ENCODE data around the gene TNFSF12.

GRCh38 chr17:7515911-7516610 lies 32.8 kb upstream of the TNFSF12 start:
- TF ChIP-seq EP300 (IDR thresholded peaks at IDR 0.05; ENCODE audit: low read length) (no peak), SOX6 (IDR thresholded peaks at IDR 0.05) (no peak), TFE3 (CRISPR knock-in tag; IDR thresholded peaks at IDR 0.05) (no peak), ZNF239 (CRISPR knock-in tag; IDR thresholded peaks at IDR 0.05) (no peak), C11orf30 (IDR thresholded peaks at IDR 0.05; ENCODE audit: low read depth) (no peak), EGR1 (conservative IDR thresholded peaks at IDR 0.05) (no peak), ZEB2 (IDR thresholded peaks at IDR 0.05) (no peak), ZNF274 (IDR thresholded peaks at IDR 0.05; ENCODE audit: borderline replicate concordance, low read depth, low read length) (no peak), ZNF445 (CRISPR knock-in tag; IDR thresholded peaks at IDR 0.05; ENCODE audit: low read depth) (no peak)
- TF ChIP-seq, protein P1, sequence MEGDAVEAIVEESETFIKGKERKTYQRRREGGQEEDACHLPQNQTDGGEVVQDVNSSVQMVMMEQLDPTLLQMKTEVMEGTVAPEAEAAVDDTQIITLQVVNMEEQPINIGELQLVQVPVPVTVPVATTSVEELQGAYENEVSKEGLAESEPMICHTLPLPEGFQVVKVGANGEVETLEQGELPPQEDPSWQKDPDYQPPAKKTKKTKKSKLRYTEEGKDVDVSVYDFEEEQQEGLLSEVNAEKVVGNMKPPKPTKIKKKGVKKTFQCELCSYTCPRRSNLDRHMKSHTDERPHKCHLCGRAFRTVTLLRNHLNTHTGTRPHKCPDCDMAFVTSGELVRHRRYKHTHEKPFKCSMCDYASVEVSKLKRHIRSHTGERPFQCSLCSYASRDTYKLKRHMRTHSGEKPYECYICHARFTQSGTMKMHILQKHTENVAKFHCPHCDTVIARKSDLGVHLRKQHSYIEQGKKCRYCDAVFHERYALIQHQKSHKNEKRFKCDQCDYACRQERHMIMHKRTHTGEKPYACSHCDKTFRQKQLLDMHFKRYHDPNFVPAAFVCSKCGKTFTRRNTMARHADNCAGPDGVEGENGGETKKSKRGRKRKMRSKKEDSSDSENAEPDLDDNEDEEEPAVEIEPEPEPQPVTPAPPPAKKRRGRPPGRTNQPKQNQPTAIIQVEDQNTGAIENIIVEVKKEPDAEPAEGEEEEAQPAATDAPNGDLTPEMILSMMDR (IDR thresholded peaks at IDR 0.05 in 2 of 3, conservative IDR thresholded peaks at IDR 0.05 in 1 of 3; ENCODE audit: insufficient read depth in 2 of 3, low read depth in 1 of 3, low read length in 3 of 3) = no peak
- TF ChIP-seq, protein P2, sequence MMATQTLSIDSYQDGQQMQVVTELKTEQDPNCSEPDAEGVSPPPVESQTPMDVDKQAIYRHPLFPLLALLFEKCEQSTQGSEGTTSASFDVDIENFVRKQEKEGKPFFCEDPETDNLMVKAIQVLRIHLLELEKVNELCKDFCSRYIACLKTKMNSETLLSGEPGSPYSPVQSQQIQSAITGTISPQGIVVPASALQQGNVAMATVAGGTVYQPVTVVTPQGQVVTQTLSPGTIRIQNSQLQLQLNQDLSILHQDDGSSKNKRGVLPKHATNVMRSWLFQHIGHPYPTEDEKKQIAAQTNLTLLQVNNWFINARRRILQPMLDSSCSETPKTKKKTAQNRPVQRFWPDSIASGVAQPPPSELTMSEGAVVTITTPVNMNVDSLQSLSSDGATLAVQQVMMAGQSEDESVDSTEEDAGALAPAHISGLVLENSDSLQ (IDR thresholded peaks at IDR 0.05) = no peak
